IMR-90 (cell line): ENCODE measurements around the gene CLK4. TPM values are rescaled to one million over a fixed set of nuclear protein-coding genes. Genes with fewer than 3 reads are reported as not detected.

Experiments used
- ATAC-seq: fragments of 200-7000 bp; cut with Tn5 transposase; 2 replicates; pipeline ENCODE4 v1.9.1; 2020; ENCODE audit warnings: low read depth, mild to moderate bottlenecking, moderate library complexity
- BruUV-seq: library from RNA; stranded (reverse); fragments of 400-500 nt; replicated peaks from 2 replicates; lab custom pipeline; 2021; lab: Mats Ljungman, UMichigan
- CTCF ChIA-PET: fragments of 300-600 bp; formaldehyde crosslinking; extraction: SDS; loops from one replicate; lab custom pipeline; 2021; ENCODE audit warnings: antibody characterized with exemption; lab: Yijun Ruan, JAX
- POLR2A ChIA-PET: fragments of 300-600 bp; sonication (Branson Sonifier 250); formaldehyde crosslinking; loops from one replicate; lab custom pipeline; 2022; ENCODE audit warnings: antibody characterized with exemption; ENCODE audit not compliant: unreplicated experiment; lab: Charles Lee
- DNase-seq: peaks from one replicate; pipeline ENCODE4 v3.0.0; 2013
- H2AFZ ChIP-seq: replicated peaks from 2 replicates; pipeline ENCODE3; 2013; ENCODE audit warnings: low read length, mild to moderate bottlenecking; ENCODE audit not compliant: poor library complexity
- H2AK5ac ChIP-seq: 2 replicates; pipeline ENCODE4 v1.6.1; 2013; ENCODE audit warnings: low read depth, low read length, inconsistent platforms
- H2AK9ac ChIP-seq: replicated peaks from 2 replicates; pipeline ENCODE3; 2013; ENCODE audit warnings: mild to moderate bottlenecking, low read depth, low read length, moderate library complexity; ENCODE audit not compliant: poor library complexity
- H2BK120ac ChIP-seq: 2 replicates; pipeline ENCODE4 v1.6.1; 2013; ENCODE audit warnings: low read depth, low read length, inconsistent platforms
- H2BK15ac ChIP-seq: 3 replicates; pipeline ENCODE4 v1.6.1; 2013; ENCODE audit warnings: low read depth, low read length, inconsistent platforms
- H2BK20ac ChIP-seq: 2 replicates; pipeline ENCODE4 v1.6.1; 2013; ENCODE audit warnings: low read depth, mild to moderate bottlenecking, inconsistent platforms, low read length, moderate library complexity
- H2BK5ac ChIP-seq: 2 replicates; pipeline ENCODE4 v1.6.1; 2013; ENCODE audit warnings: mild to moderate bottlenecking, low read depth, low read length, inconsistent platforms; ENCODE audit not compliant: poor library complexity, severe bottlenecking
- H3K14ac ChIP-seq: replicated peaks from 2 replicates; pipeline ENCODE4 v1.6.1; 2013; ENCODE audit warnings: low read depth, low read length, inconsistent platforms
- H3K18ac ChIP-seq: 2 replicates; pipeline ENCODE4 v1.6.1; 2013; ENCODE audit warnings: low read depth, low read length, control low read depth
- H3K23ac ChIP-seq: 2 replicates; pipeline ENCODE4 v1.6.1; 2013; ENCODE audit warnings: low read depth, low read length, inconsistent platforms
- H3K27ac ChIP-seq: 2 replicates; pipeline ENCODE4 v1.5.1; 2013; ENCODE audit warnings: mild to moderate bottlenecking, control low read depth, low read length; ENCODE audit not compliant: insufficient read depth
- H3K27me3 ChIP-seq: 2 replicates; pipeline ENCODE4 v1.6.1; 2013; ENCODE audit warnings: low read length; ENCODE audit not compliant: control insufficient read depth, insufficient read depth
- H3K36me3 ChIP-seq: 2 replicates; pipeline ENCODE4 v1.6.1; 2013; ENCODE audit warnings: low read length, mixed read lengths; ENCODE audit not compliant: control insufficient read depth, insufficient read depth
- H3K4ac ChIP-seq: 2 replicates; pipeline ENCODE4 v1.6.1; 2013; ENCODE audit warnings: low read depth, low read length, inconsistent platforms
- H3K4me1 ChIP-seq: 2 replicates; pipeline ENCODE4 v1.6.1; 2013; ENCODE audit warnings: low read length, mixed read lengths; ENCODE audit not compliant: control insufficient read depth, insufficient read depth
- H3K4me2 ChIP-seq: 2 replicates; pipeline ENCODE4 v1.6.1; 2013; ENCODE audit warnings: low read depth, mild to moderate bottlenecking, control low read depth, low read length, moderate library complexity
- H3K4me3 ChIP-seq: 2 replicates; pipeline ENCODE4 v1.5.1; 2013; ENCODE audit warnings: low read depth, mild to moderate bottlenecking, control low read depth, low read length, moderate library complexity; ENCODE audit not compliant: insufficient read depth
- H3K56ac ChIP-seq: 2 replicates; pipeline ENCODE4 v1.6.1; 2013; ENCODE audit warnings: low read length, inconsistent platforms; ENCODE audit not compliant: insufficient read depth; ENCODE audit errors: extremely low read depth
- H3K79me1 ChIP-seq, 2 experiments: 2 replicates each; pipeline ENCODE4 v1.6.1; 2013; ENCODE audit warnings: low read length in 2 of 2, inconsistent platforms in 1 of 2, low read depth in 1 of 2
- H3K9ac ChIP-seq: 2 replicates; pipeline ENCODE4 v1.6.1; 2013; ENCODE audit warnings: low read depth, low read length, control low read depth
- H3K9me1 ChIP-seq: 2 replicates; pipeline ENCODE4 v1.6.1; 2013; ENCODE audit warnings: low read length, inconsistent platforms; ENCODE audit not compliant: insufficient read depth
- H3K9me3 ChIP-seq: 2 replicates; pipeline ENCODE4 v1.6.1; 2013; ENCODE audit warnings: low read length; ENCODE audit not compliant: control insufficient read depth, insufficient read depth
- H4K20me1 ChIP-seq: 2 replicates; pipeline ENCODE4 v1.6.1; 2013; ENCODE audit warnings: low read length, inconsistent platforms; ENCODE audit not compliant: insufficient read depth
- H4K5ac ChIP-seq: 2 replicates; pipeline ENCODE4 v1.6.1; 2013; ENCODE audit warnings: mild to moderate bottlenecking, low read depth, low read length, control low read depth
- H4K8ac ChIP-seq, 2 experiments: 2 replicates each; pipeline ENCODE4 v1.6.1; 2013; ENCODE audit warnings: low read depth in 2 of 2, low read length in 2 of 2, control low read depth in 1 of 2, inconsistent platforms in 1 of 2
- H4K91ac ChIP-seq: 2 replicates; pipeline ENCODE4 v1.6.1; 2013; ENCODE audit warnings: low read depth, low read length, inconsistent platforms; ENCODE audit not compliant: insufficient read depth
- BHLHE40 ChIP-seq: fragments of 150-350 bp; IDR thresholded peaks from 2 replicates; pipeline ENCODE4 v1.6.1; 2016; ENCODE audit warnings: mild to moderate bottlenecking, low read depth, low read length
- CEBPB ChIP-seq: IDR thresholded peaks from 2 replicates; pipeline ENCODE4 v1.6.1; 2012; ENCODE audit warnings: low read depth, low read length, improper control_type of control experiment
- CHD1 ChIP-seq: IDR thresholded peaks from 2 replicates; pipeline ENCODE4 v1.6.1; 2012; ENCODE audit warnings: low read depth, low read length, improper control_type of control experiment
- CTCF ChIP-seq: conservative IDR thresholded peaks from 2 replicates; pipeline ENCODE4 v1.5.1; 2012; ENCODE audit warnings: mild to moderate bottlenecking, low read depth, low read length, improper control_type of control experiment
- FOS ChIP-seq: fragments of 150-350 bp; IDR thresholded peaks from 2 replicates; pipeline ENCODE4 v1.6.1; 2016; ENCODE audit warnings: low read depth, low read length
- MAFK ChIP-seq: IDR thresholded peaks from 2 replicates; pipeline ENCODE4 v1.6.1; 2012; ENCODE audit warnings: low read depth, low read length, improper control_type of control experiment
- MAZ ChIP-seq: IDR thresholded peaks from 2 replicates; pipeline ENCODE4 v1.6.1; 2012; ENCODE audit warnings: low read depth, mild to moderate bottlenecking, low read length, improper control_type of control experiment, moderate library complexity, borderline replicate concordance
- MXI1 ChIP-seq: IDR thresholded peaks from 2 replicates; pipeline ENCODE4 v1.6.1; 2012; ENCODE audit warnings: low read depth, mild to moderate bottlenecking, low read length, moderate library complexity, borderline replicate concordance
- NFE2L2 ChIP-seq: fragments of 150-350 bp; IDR thresholded peaks from 2 replicates; pipeline ENCODE4 v1.6.1; 2016; ENCODE audit warnings: low read depth, mild to moderate bottlenecking, low read length
- POLR2A ChIP-seq: IDR thresholded peaks from 2 replicates; pipeline ENCODE4 v1.6.1; 2012; ENCODE audit warnings: mild to moderate bottlenecking, low read depth, low read length
- RAD21 ChIP-seq: IDR thresholded peaks from 2 replicates; pipeline ENCODE4 v1.6.1; 2012; ENCODE audit warnings: low read length, improper control_type of control experiment
- RCOR1 ChIP-seq: IDR thresholded peaks from 2 replicates; pipeline ENCODE4 v1.6.1; 2012; ENCODE audit warnings: mild to moderate bottlenecking, low read length, improper control_type of control experiment; ENCODE audit not compliant: insufficient replicate concordance
- RFX5 ChIP-seq: IDR thresholded peaks from 2 replicates; pipeline ENCODE4 v1.8.0; 2012; ENCODE audit warnings: low read depth, mild to moderate bottlenecking, low read length, moderate library complexity
- SMC3 ChIP-seq: fragments of 150-350 bp; IDR thresholded peaks from 2 replicates; pipeline ENCODE4 v1.6.1; 2016; ENCODE audit warnings: low read depth, mild to moderate bottlenecking, antibody characterized with exemption, low read length, moderate library complexity
- WGBS, 2 experiments: methylation state at CpG; one replicate each; pipeline versions ENCODE4 v1.1.5 to v1.1.7; 2013; ENCODE audit warnings: missing lambda C conversion rate in 2 of 2; ENCODE audit not compliant: insufficient read length in 1 of 2; ENCODE audit errors: extremely low coverage in 2 of 2; 5-methylcytosine and 5-hydroxymethylcytosine counted together
- dilution Hi-C: fragments of 300-500 bp; cut with HindIII; formaldehyde crosslinking; loops from one replicate; pipeline ENCODE4 v1.14.3; 2018; ENCODE audit warnings: low sequenced_read_pairs; ENCODE audit not compliant: unreplicated experiment
- in situ Hi-C: fragments of 300-500 bp; cut with MboI; formaldehyde crosslinking; loops from 3 replicates; pipeline ENCODE4 v1.14.3; 2019; ENCODE audit warnings: low sequenced_read_pairs, inconsistent platforms, mixed read lengths
- intact Hi-C: fragments of 100-400 bp; cut with micrococcal nuclease; formaldehyde crosslinking; loops from 2 replicates; pipeline ENCODE4 v1.10.0; 2022
- polyA plus RNA-seq, 3 experiments: library from polyadenylated mRNA; depleted of rRNA; stranded (reverse); fragments of >200 nt; gene quantifications; 2 replicates each; pipeline ENCODE4 v1.2.3, GENCODE V29; 2012; ENCODE audit warnings: low replicate concordance in 1 of 3
- total RNA-seq: library from RNA; depleted of rRNA; stranded (reverse); fragments of >200 nt; gene quantifications from 2 replicates; pipeline ENCODE4 v1.2.3, GENCODE V29; 2012
- TF ChIP-seq, protein P1 (sequence below): fragments of 150-350 bp; IDR thresholded peaks from 2 replicates; pipeline ENCODE4 v1.6.1; 2017; ENCODE audit warnings: mild to moderate bottlenecking, antibody characterized with exemption, low read length, low read depth
- TF ChIP-seq, protein P2 (sequence below): fragments of 150-350 bp; IDR thresholded peaks from 2 replicates; pipeline ENCODE4 v1.6.1; 2016; ENCODE audit warnings: low read depth, mild to moderate bottlenecking, low read length, moderate library complexity, borderline replicate concordance

Gene CLK4
- total and polyA plus RNA-seq, 2 of the 4 experiments (the other 2 are of a cell fraction): 8.2 to 11.9 TPM

GRCh38 chr5:178588769-178589168 lies 38.1 kb downstream of the CLK4 start:
- dilution Hi-C loops (no loop called here), intact Hi-C loops (no loop called here), in situ Hi-C loops (no loop called here)
- BruUV-seq: no TSS peak
- H3K4me2 ChIP-seq: no peak overlapping the region
- H3K9ac ChIP-seq: no peak overlapping the region
- H3K56ac ChIP-seq: no peak overlapping the region
- no peak overlapping the region for H2BK120ac ChIP-seq
- H3K4ac ChIP-seq: no peak overlapping the region
- H2AFZ ChIP-seq: no peak overlapping the region
- no peak overlapping the region for H2AK5ac ChIP-seq
- no peak overlapping the region for H4K8ac ChIP-seq
- no peaks in the 10 kb centered on the region for H3K4me1 ChIP-seq
- H3K18ac ChIP-seq: no peak overlapping the region
- peaks cover 3% of the 10 kb centered on the region; the same call in 1 of the 2 replicates for H3K9me3 ChIP-seq
- no peak overlapping the region for H2AK9ac ChIP-seq
- H3K14ac ChIP-seq: no peak overlapping the region
- H3K27ac ChIP-seq: no peak overlapping the region
- no peaks in the 10 kb centered on the region for H3K36me3 ChIP-seq
- ATAC-seq (no peak), DNase-seq (no peak)
- H3K9me1 ChIP-seq: no peaks in the 10 kb centered on the region
- POLR2A ChIA-PET: no interaction called here
- peaks cover 28% of the 10 kb centered on the region for H3K27me3 ChIP-seq
- H2BK20ac ChIP-seq: no peak overlapping the region
- no peak overlapping the region for H3K23ac ChIP-seq
- no peak overlapping the region for H3K4me3 ChIP-seq
- H4K20me1 ChIP-seq: no peaks in the 10 kb centered on the region
- no peak overlapping the region for H2BK15ac ChIP-seq
- no peaks in the 10 kb centered on the region for H3K79me1 ChIP-seq
- TF ChIP-seq FOS: no peak
- TF ChIP-seq CTCF: no peak
- TF ChIP-seq RCOR1: no peak
- no peak for TF ChIP-seq CEBPB
- TF ChIP-seq SMC3: no peak
- TF ChIP-seq MXI1: no peak
- TF ChIP-seq CHD1: no peak
- no peak for TF ChIP-seq POLR2A
- no peak for TF ChIP-seq MAFK
- no peak for TF ChIP-seq NFE2L2
- TF ChIP-seq RFX5: no peak
- TF ChIP-seq, protein P1, sequence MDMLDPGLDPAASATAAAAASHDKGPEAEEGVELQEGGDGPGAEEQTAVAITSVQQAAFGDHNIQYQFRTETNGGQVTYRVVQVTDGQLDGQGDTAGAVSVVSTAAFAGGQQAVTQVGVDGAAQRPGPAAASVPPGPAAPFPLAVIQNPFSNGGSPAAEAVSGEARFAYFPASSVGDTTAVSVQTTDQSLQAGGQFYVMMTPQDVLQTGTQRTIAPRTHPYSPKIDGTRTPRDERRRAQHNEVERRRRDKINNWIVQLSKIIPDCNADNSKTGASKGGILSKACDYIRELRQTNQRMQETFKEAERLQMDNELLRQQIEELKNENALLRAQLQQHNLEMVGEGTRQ: no peak
- no peak for TF ChIP-seq RAD21
- TF ChIP-seq BHLHE40: no peak
- no peak for TF ChIP-seq MAZ
- TF ChIP-seq, protein P2, sequence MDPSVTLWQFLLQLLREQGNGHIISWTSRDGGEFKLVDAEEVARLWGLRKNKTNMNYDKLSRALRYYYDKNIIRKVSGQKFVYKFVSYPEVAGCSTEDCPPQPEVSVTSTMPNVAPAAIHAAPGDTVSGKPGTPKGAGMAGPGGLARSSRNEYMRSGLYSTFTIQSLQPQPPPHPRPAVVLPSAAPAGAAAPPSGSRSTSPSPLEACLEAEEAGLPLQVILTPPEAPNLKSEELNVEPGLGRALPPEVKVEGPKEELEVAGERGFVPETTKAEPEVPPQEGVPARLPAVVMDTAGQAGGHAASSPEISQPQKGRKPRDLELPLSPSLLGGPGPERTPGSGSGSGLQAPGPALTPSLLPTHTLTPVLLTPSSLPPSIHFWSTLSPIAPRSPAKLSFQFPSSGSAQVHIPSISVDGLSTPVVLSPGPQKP: no peak
- H2BK5ac ChIP-seq: no peak overlapping the region
- no peak overlapping the region for H4K91ac ChIP-seq
- CTCF ChIA-PET: no interaction called here
- H4K5ac ChIP-seq: no peak overlapping the region
- WGBS, 2 experiments: no CpG with 5 or more reads among the region's 8 CpGs
